Measurements from ENCODE around the gene TEN1. TPM values are rescaled to one million over a fixed set of nuclear protein-coding genes. Genes with fewer than 3 reads are reported as not detected.
A peak's percentile ranks its signal among the peaks of the same experiment; 100 is the strongest.

Gene TEN1
- total and polyA plus RNA-seq, 2 of the 4 experiments (the other 2 are of a cell fraction), result 14.7 to 17.9 TPM

DNA sequence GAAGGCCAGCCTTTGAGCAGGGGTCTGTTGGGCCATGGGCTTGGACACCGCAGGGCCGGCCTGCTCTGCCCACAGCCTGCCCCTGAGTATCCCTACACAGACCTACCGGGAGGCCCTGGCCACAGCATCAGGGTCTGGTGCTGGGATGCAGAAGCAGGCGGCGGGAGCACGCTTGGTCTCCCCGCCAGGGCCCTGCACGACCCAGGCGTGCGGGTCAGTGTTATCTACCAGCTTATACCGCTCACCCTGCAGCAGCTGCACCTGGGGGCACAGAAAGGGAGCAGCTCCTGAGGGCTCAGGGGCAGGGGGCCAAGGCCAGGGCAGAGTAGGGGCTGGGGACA, 39.3 kb downstream of the TEN1 start:
- ATAC-seq (ENCODE audit: low read depth) (no peak), DNase-seq (no peak)
- in situ Hi-C loops (cut with MboI; ENCODE audit: low sequenced_read_pairs) (loop anchor here (10.0 kb wide), 1 partner anchor 276 kb away; no protein-coding TSS in a partner anchor), dilution Hi-C loops (cut with HindIII; ENCODE audit: low sequenced_read_pairs, unreplicated experiment) (no loop called here), intact Hi-C loops (cut with micrococcal nuclease) (no loop called here)
- no peak overlapping the region for H3K23ac ChIP-seq (ENCODE audit: low read depth, low read length)
- no peak overlapping the region for H2BK5ac ChIP-seq (ENCODE audit: low read depth, low read length, poor library complexity, severe bottlenecking)
- H3K4me1 ChIP-seq (ENCODE audit: control insufficient read depth, insufficient read depth, low read length), result peaks cover 7% of the 10 kb centered on the region
- no peaks in the 10 kb centered on the region for H3K36me3 ChIP-seq (ENCODE audit: control insufficient read depth, insufficient read depth, low read length)
- H3K9ac ChIP-seq (ENCODE audit: low read depth, low read length), result no peak overlapping the region
- no peak overlapping the region for H2AK5ac ChIP-seq (ENCODE audit: low read depth, low read length)
- no peak overlapping the region for H3K14ac ChIP-seq (replicated peaks; ENCODE audit: low read depth, low read length)
- no peaks in the 10 kb centered on the region for H4K20me1 ChIP-seq (ENCODE audit: insufficient read depth, low read length)
- peaks cover 32% of the 10 kb centered on the region for H3K27me3 ChIP-seq (ENCODE audit: control insufficient read depth, insufficient read depth, low read length)
- no peak overlapping the region for H2BK120ac ChIP-seq (ENCODE audit: low read depth, low read length)
- TF ChIP-seq, protein P1, sequence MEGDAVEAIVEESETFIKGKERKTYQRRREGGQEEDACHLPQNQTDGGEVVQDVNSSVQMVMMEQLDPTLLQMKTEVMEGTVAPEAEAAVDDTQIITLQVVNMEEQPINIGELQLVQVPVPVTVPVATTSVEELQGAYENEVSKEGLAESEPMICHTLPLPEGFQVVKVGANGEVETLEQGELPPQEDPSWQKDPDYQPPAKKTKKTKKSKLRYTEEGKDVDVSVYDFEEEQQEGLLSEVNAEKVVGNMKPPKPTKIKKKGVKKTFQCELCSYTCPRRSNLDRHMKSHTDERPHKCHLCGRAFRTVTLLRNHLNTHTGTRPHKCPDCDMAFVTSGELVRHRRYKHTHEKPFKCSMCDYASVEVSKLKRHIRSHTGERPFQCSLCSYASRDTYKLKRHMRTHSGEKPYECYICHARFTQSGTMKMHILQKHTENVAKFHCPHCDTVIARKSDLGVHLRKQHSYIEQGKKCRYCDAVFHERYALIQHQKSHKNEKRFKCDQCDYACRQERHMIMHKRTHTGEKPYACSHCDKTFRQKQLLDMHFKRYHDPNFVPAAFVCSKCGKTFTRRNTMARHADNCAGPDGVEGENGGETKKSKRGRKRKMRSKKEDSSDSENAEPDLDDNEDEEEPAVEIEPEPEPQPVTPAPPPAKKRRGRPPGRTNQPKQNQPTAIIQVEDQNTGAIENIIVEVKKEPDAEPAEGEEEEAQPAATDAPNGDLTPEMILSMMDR (conservative IDR thresholded peaks at IDR 0.05; ENCODE audit: low read depth, low read length), result no peak
- TF ChIP-seq RFX5 (IDR thresholded peaks at IDR 0.05; ENCODE audit: low read depth, low read length) (no peak), RCOR1 (IDR thresholded peaks at IDR 0.05; ENCODE audit: insufficient replicate concordance, low read length) (no peak)
- H2AFZ ChIP-seq (replicated peaks; ENCODE audit: low read length, poor library complexity), result no peak overlapping the region
- no peak overlapping the region for H3K56ac ChIP-seq (ENCODE audit: extremely low read depth, insufficient read depth, low read length)
- H2BK15ac ChIP-seq (ENCODE audit: low read depth, low read length), result no peak overlapping the region
- H4K91ac ChIP-seq (ENCODE audit: insufficient read depth, low read depth, low read length), result no peak overlapping the region
- no peaks in the 10 kb centered on the region for H3K79me1 ChIP-seq (ENCODE audit: low read depth in 1 of 2, low read length in 2 of 2)
- H3K4ac ChIP-seq (ENCODE audit: low read depth, low read length), result no peak overlapping the region
- H2AK9ac ChIP-seq (replicated peaks; ENCODE audit: low read depth, low read length, poor library complexity), result peak overlapping the region; percentile 5
- H3K9me3 ChIP-seq (ENCODE audit: control insufficient read depth, insufficient read depth, low read length), result no peaks in the 10 kb centered on the region
- no peak overlapping the region for H3K4me2 ChIP-seq (ENCODE audit: low read depth, low read length)
- ChIA-PET CTCF (no interaction called here), POLR2A (ENCODE audit: unreplicated experiment) (interaction anchor here (0.6 kb wide), 1 partner anchor 268 kb away, joined by 12 read pairs; no protein-coding TSS in a partner anchor)
- no peak overlapping the region for H2BK20ac ChIP-seq (ENCODE audit: low read depth, low read length)
- no peak overlapping the region for H3K4me3 ChIP-seq (ENCODE audit: insufficient read depth, low read depth, low read length)
- no TSS peak for BruUV-seq (replicated peaks)
- H3K9me1 ChIP-seq (ENCODE audit: insufficient read depth, low read length), result no peaks in the 10 kb centered on the region
- 70% methylated on average over 7 of the region's 11 CpGs; no CpG with 5 or more reads in 1 of the 2 experiments for WGBS, 2 experiments (ENCODE audit: extremely low coverage in 2 of 2, insufficient read length in 1 of 2)
- H3K18ac ChIP-seq (ENCODE audit: low read depth, low read length), result no peak overlapping the region
- no peak overlapping the region for H4K5ac ChIP-seq (ENCODE audit: low read depth, low read length)
- no peak overlapping the region for H4K8ac ChIP-seq (ENCODE audit: low read depth in 2 of 2, low read length in 2 of 2)
- H3K27ac ChIP-seq (ENCODE audit: insufficient read depth, low read length), result no peak overlapping the region
